ENCODE data around the gene CFAP100.

Gene CFAP100

GRCh38 chr3:126373682-126374601 is 20.8 kb upstream of the CFAP100 start:
- TF ChIP-seq RAD21 (IDR thresholded peaks at IDR 0.05; ENCODE audit: low read depth) (no peak), TAF1 (IDR thresholded peaks at IDR 0.05; ENCODE audit: low read depth) (no peak), USF1 (IDR thresholded peaks at IDR 0.05) (no peak), TCF12 (IDR thresholded peaks at IDR 0.05; ENCODE audit: low read depth) (no peak), REST (IDR thresholded peaks at IDR 0.05; ENCODE audit: low read depth) (no peak), ZBTB7A (IDR thresholded peaks at IDR 0.05; ENCODE audit: low read depth) (no peak), YY1 (IDR thresholded peaks at IDR 0.05; ENCODE audit: low read depth) (no peak), EP300 (IDR thresholded peaks at IDR 0.05; ENCODE audit: borderline replicate concordance) (no peak), CEBPB (IDR thresholded peaks at IDR 0.05) (no peak), TEAD4 (IDR thresholded peaks at IDR 0.05) (no peak), NFIC (IDR thresholded peaks at IDR 0.05) (no peak), CREB1 (IDR thresholded peaks at IDR 0.05; ENCODE audit: low read depth) (no peak), EGR1 (IDR thresholded peaks at IDR 0.05) (no peak), FOXM1 (IDR thresholded peaks at IDR 0.05; ENCODE audit: borderline replicate concordance, low read depth) (no peak), MAX (IDR thresholded peaks at IDR 0.05) (no peak)

- TF ChIP-seq RAD21 (IDR thresholded peaks at IDR 0.05; ENCODE audit: low read depth) (no peak), MAX (IDR thresholded peaks at IDR 0.05) (no peak)
These were observed 18.8 kb upstream of the CFAP100 start for GRCh38 chr3:126375835-126376331.

- no peak for TF ChIP-seq CEBPB (IDR thresholded peaks at IDR 0.05)
These were observed 18.3 kb upstream of the CFAP100 start for GRCh38 chr3:126376444-126376843.

- TF ChIP-seq REST (IDR thresholded peaks at IDR 0.05; ENCODE audit: low read depth) (no peak), USF1 (IDR thresholded peaks at IDR 0.05) (no peak), YY1 (IDR thresholded peaks at IDR 0.05; ENCODE audit: low read depth) (no peak), CREB1 (IDR thresholded peaks at IDR 0.05; ENCODE audit: low read depth) (no peak), FOXM1 (IDR thresholded peaks at IDR 0.05; ENCODE audit: borderline replicate concordance, low read depth) (no peak), EP300 (IDR thresholded peaks at IDR 0.05; ENCODE audit: borderline replicate concordance) (no peak), CEBPB (IDR thresholded peaks at IDR 0.05) (no peak), TEAD4 (IDR thresholded peaks at IDR 0.05) (no peak), RAD21 (IDR thresholded peaks at IDR 0.05; ENCODE audit: low read depth) (no peak), MAX (IDR thresholded peaks at IDR 0.05) (no peak), TCF12 (IDR thresholded peaks at IDR 0.05; ENCODE audit: low read depth) (no peak), EGR1 (IDR thresholded peaks at IDR 0.05) (no peak), ZBTB7A (IDR thresholded peaks at IDR 0.05; ENCODE audit: low read depth) (no peak), TAF1 (IDR thresholded peaks at IDR 0.05; ENCODE audit: low read depth) (no peak), NFIC (IDR thresholded peaks at IDR 0.05) (no peak)
These were observed 17.5 kb upstream of the CFAP100 start for GRCh38 chr3:126377211-126377610.

GRCh38 chr3:126378341-126378751 is 16.4 kb upstream of the CFAP100 start:
- TF ChIP-seq YY1 (IDR thresholded peaks at IDR 0.05; ENCODE audit: low read depth) (no peak), MAX (IDR thresholded peaks at IDR 0.05) (no peak), TAF1 (IDR thresholded peaks at IDR 0.05; ENCODE audit: low read depth) (no peak), TEAD4 (IDR thresholded peaks at IDR 0.05) (no peak), FOXM1 (IDR thresholded peaks at IDR 0.05; ENCODE audit: borderline replicate concordance, low read depth) (no peak), REST (IDR thresholded peaks at IDR 0.05; ENCODE audit: low read depth) (no peak), NFIC (IDR thresholded peaks at IDR 0.05) (no peak), CREB1 (IDR thresholded peaks at IDR 0.05; ENCODE audit: low read depth) (no peak), USF1 (IDR thresholded peaks at IDR 0.05) (no peak), ZBTB7A (IDR thresholded peaks at IDR 0.05; ENCODE audit: low read depth) (no peak), RAD21 (IDR thresholded peaks at IDR 0.05; ENCODE audit: low read depth) (no peak), TCF12 (IDR thresholded peaks at IDR 0.05; ENCODE audit: low read depth) (no peak), EGR1 (IDR thresholded peaks at IDR 0.05) (no peak), EP300 (IDR thresholded peaks at IDR 0.05; ENCODE audit: borderline replicate concordance) (no peak), CEBPB (IDR thresholded peaks at IDR 0.05) (no peak)

Measured in Ishikawa (cell line).